Endothelial cell of hepatic sinusoid (primary cell): Measurements from ENCODE around the gene HARS2.
"Not testable (repeated sequence)": the region's sequence is repeated elsewhere in the genome, so short reads cannot be mapped to it uniquely, and the experiment has no call there.

ENCODE experiments used
- in situ Hi-C: cut with HindIII; loops from 2 replicates; pipeline ENCODE4 v1.10.0; 2017; ENCODE audit warnings: low sequenced_read_pairs

The HARS2 gene

GRCh38 chr5:140690941-140691924, at the start of gene HARS2, which contains the start of gene HARS1:
HARS2 (plus strand) TSS chr5:140691455; CDS start chr5:140691649, 194 bp downstream.
HARS1 (minus strand) TSS chr5:140691370; CDS start chr5:140691304, 66 bp downstream.
- in situ Hi-C loops, result no loop called here

- in situ Hi-C loops, result loop anchor here (10.0 kb wide), 1 partner anchor 277 kb away; the partner anchor contains the start of gene SLC4A9
Observed at GRCh38 chr5:140641716-140642115, 49.5 kb upstream of the HARS2 start.

- in situ Hi-C loops, result loop anchor here (10.0 kb wide), 1 partner anchor 278 kb away; the partner anchor contains the start of gene SLC4A9
Observed at GRCh38 chr5:140642718-140643117, 48.5 kb upstream of the HARS2 start.

- in situ Hi-C loops, result loop anchor here (10.0 kb wide), 1 partner anchor 282 kb away; the partner anchor contains the start of gene SLC4A9
Observed at GRCh38 chr5:140647042-140647419, 44.2 kb upstream of the HARS2 start.

- in situ Hi-C loops, result loop anchor here (5.0 kb wide), 1 partner anchor 92 kb away; no protein-coding TSS in a partner anchor
Observed at GRCh38 chr5:140658870-140659269, 32.4 kb upstream of the HARS2 start.

- in situ Hi-C loops, result loop anchor here (5.0 kb wide), 1 partner anchor 37 kb away; no protein-coding TSS in a partner anchor
Observed at GRCh38 chr5:140660371-140660770, 30.9 kb upstream of the HARS2 start.

GRCh38 chr5:140664030-140664358, 27.3 kb upstream of the HARS2 start:
- in situ Hi-C loops, result loop anchor here (5.0 kb wide), 1 partner anchor 33 kb away; no protein-coding TSS in a partner anchor

GRCh38 chr5:140664359-140665119, 26.7 kb upstream of the HARS2 start, which contains the start of gene WDR55:
WDR55 (plus strand) TSS chr5:140664904; CDS start chr5:140664913, 9 bp downstream.
- in situ Hi-C loops, result loop anchor here (5.0 kb wide), 1 partner anchor 33 kb away; no protein-coding TSS in a partner anchor

GRCh38 chr5:140671035-140671434, 20.2 kb upstream of the HARS2 start:
- in situ Hi-C loops, result not testable (repeated sequence)

GRCh38 chr5:140671472-140672125, 19.7 kb upstream of the HARS2 start:
- in situ Hi-C loops, result no loop called here

GRCh38 chr5:140672455-140673186, 18.6 kb upstream of the HARS2 start:
- in situ Hi-C loops, result no loop called here

- in situ Hi-C loops, result no loop called here
Observed at GRCh38 chr5:140673187-140673976, 17.9 kb upstream of the HARS2 start, which contains the start of gene DND1. DND1 (minus strand) TSS chr5:140673576; CDS start chr5:140673542, 34 bp downstream.

GRCh38 chr5:140674211-140674610, 17.0 kb upstream of the HARS2 start:
- in situ Hi-C loops, result no loop called here

- in situ Hi-C loops, result loop anchor here (5.0 kb wide), 1 partner anchor 47 kb away; no protein-coding TSS in a partner anchor
Observed at GRCh38 chr5:140674629-140675028, 16.6 kb upstream of the HARS2 start.

GRCh38 chr5:140677947-140678346, 13.3 kb upstream of the HARS2 start:
- in situ Hi-C loops, result loop anchor here (5.0 kb wide), 1 partner anchor 51 kb away; no protein-coding TSS in a partner anchor

- in situ Hi-C loops, result loop anchor here (5.0 kb wide), 1 partner anchor 52 kb away; no protein-coding TSS in a partner anchor
Observed at GRCh38 chr5:140678993-140679392, 12.3 kb upstream of the HARS2 start.

GRCh38 chr5:140690376-140690932, 801 bp upstream of the HARS2 start:
- in situ Hi-C loops, result no loop called here

- in situ Hi-C loops, result no loop called here
Observed at GRCh38 chr5:140694276-140694675, 3.0 kb downstream of the HARS2 start.
